Muscle of arm (tissue), 12 donors: ENCODE data around the gene COL3A1. TPM values are rescaled to one million over a fixed set of nuclear protein-coding genes. Genes with fewer than 3 reads are reported as not detected.

Experiments used
- polyA plus RNA-seq, 12 donors: library from polyadenylated mRNA; unstranded; fragments of 120-200 nt; gene quantifications; one replicate each; pipeline ENCODE4 v1.2.1, GENCODE V29; 2013; ENCODE audit not compliant: insufficient read length in 12 of 12

The COL3A1 gene
- polyA plus RNA-seq, 12 donors, result 1,239 to 13,401 (median 5,997) TPM

Other genes with a start within 250 kb of the COL3A1 start
- 100 to 1,000 TPM; 283 to 950 (median 411) TPM for gene COL5A2, start 205.4 kb downstream of the COL3A1 start, polyA plus RNA-seq